Measurements from ENCODE around the gene KANK4.

Gene KANK4

GRCh38 chr1:62314454-62315350 is 4.5 kb downstream of the KANK4 start:
- no peaks in the 10 kb centered on the region for H3K9me3 ChIP-seq (replicated peaks; ENCODE audit: low read length)

DNA sequence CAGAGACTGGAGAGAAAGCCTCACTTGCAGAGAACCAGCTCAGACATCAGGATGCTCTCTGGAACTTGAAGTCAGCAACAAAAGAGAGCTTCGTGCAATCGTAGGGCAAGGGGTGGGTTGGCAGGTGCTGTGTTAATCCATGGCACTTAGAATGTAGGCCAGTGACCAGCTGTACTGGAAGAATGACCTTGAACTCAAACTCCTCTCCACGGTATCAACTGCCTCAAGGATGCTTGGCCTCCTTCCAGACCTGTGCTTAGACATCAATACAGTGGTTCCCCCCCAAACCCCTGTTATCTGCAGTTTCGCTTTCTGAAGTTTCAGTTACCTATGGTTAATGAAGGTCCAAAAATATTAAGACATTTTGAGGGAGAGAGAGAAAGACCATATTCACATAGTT is 6.5 kb downstream of the KANK4 start:
- no peak overlapping the region for H3K9ac ChIP-seq (ENCODE audit: low read depth, low read length)
- H3K27me3 ChIP-seq (ENCODE audit: control insufficient read depth, insufficient read depth, low read length) = peaks cover 45% of the 10 kb centered on the region
- no peaks in the 10 kb centered on the region for H3K4me1 ChIP-seq (ENCODE audit: control insufficient read depth, insufficient read depth, low read length)
- no peaks in the 10 kb centered on the region for H3K36me3 ChIP-seq (ENCODE audit: insufficient read depth, low read length)
- H3K9me3 ChIP-seq (replicated peaks; ENCODE audit: low read length) = no peaks in the 10 kb centered on the region
- H3K4me2 ChIP-seq (ENCODE audit: low read length) = no peak overlapping the region
- H3K4me3 ChIP-seq (ENCODE audit: low read length) = no peak overlapping the region

More at GRCh38 chr1:62314454-62315350, 4.5 kb downstream of the KANK4 start:
- Histone ChIP-seq H3K9ac (ENCODE audit: low read depth, low read length) (no peak overlapping the region), H3K4me2 (ENCODE audit: low read length) (no peak overlapping the region), H3K4me1 (ENCODE audit: control insufficient read depth, insufficient read depth, low read length) (no peaks in the 10 kb centered on the region), H3K27me3 (ENCODE audit: control insufficient read depth, insufficient read depth, low read length) (peaks cover 53% of the 10 kb centered on the region), H3K36me3 (ENCODE audit: insufficient read depth, low read length) (no peaks in the 10 kb centered on the region), H3K4me3 (ENCODE audit: low read length) (no peak overlapping the region)

GRCh38 chr1:62311473-62311943 is 7.7 kb downstream of the KANK4 start:
- Histone ChIP-seq H3K36me3 (ENCODE audit: insufficient read depth, low read length) (no peaks in the 10 kb centered on the region), H3K4me1 (ENCODE audit: control insufficient read depth, insufficient read depth, low read length) (no peaks in the 10 kb centered on the region), H3K9ac (ENCODE audit: low read depth, low read length) (no peak overlapping the region), H3K27me3 (ENCODE audit: control insufficient read depth, insufficient read depth, low read length) (peaks cover 34% of the 10 kb centered on the region), H3K4me2 (ENCODE audit: low read length) (no peak overlapping the region), H3K4me3 (ENCODE audit: low read length) (no peak overlapping the region), H3K9me3 (replicated peaks; ENCODE audit: low read length) (no peaks in the 10 kb centered on the region)

GRCh38 chr1:62309906-62310305 is 9.3 kb downstream of the KANK4 start:
- no peaks in the 10 kb centered on the region for H3K36me3 ChIP-seq (ENCODE audit: insufficient read depth, low read length)
- H3K9me3 ChIP-seq (replicated peaks; ENCODE audit: low read length) = no peaks in the 10 kb centered on the region
- no peak overlapping the region for H3K9ac ChIP-seq (ENCODE audit: low read depth, low read length)
- H3K27me3 ChIP-seq (ENCODE audit: control insufficient read depth, insufficient read depth, low read length) = peaks cover 28% of the 10 kb centered on the region
- no peak overlapping the region for H3K4me2 ChIP-seq (ENCODE audit: low read length)
- no peaks in the 10 kb centered on the region for H3K4me1 ChIP-seq (ENCODE audit: control insufficient read depth, insufficient read depth, low read length)
- no peak overlapping the region for H3K4me3 ChIP-seq (ENCODE audit: low read length)

GRCh38 chr1:62308606-62309005 is 10.6 kb downstream of the KANK4 start:
- Histone ChIP-seq H3K27me3 (ENCODE audit: control insufficient read depth, insufficient read depth, low read length) (peaks cover 31% of the 10 kb centered on the region), H3K4me3 (ENCODE audit: low read length) (no peak overlapping the region), H3K36me3 (ENCODE audit: insufficient read depth, low read length) (no peaks in the 10 kb centered on the region), H3K4me1 (ENCODE audit: control insufficient read depth, insufficient read depth, low read length) (no peaks in the 10 kb centered on the region), H3K9ac (ENCODE audit: low read depth, low read length) (no peak overlapping the region), H3K4me2 (ENCODE audit: low read length) (no peak overlapping the region), H3K9me3 (replicated peaks; ENCODE audit: low read length) (no peaks in the 10 kb centered on the region)

DNA sequence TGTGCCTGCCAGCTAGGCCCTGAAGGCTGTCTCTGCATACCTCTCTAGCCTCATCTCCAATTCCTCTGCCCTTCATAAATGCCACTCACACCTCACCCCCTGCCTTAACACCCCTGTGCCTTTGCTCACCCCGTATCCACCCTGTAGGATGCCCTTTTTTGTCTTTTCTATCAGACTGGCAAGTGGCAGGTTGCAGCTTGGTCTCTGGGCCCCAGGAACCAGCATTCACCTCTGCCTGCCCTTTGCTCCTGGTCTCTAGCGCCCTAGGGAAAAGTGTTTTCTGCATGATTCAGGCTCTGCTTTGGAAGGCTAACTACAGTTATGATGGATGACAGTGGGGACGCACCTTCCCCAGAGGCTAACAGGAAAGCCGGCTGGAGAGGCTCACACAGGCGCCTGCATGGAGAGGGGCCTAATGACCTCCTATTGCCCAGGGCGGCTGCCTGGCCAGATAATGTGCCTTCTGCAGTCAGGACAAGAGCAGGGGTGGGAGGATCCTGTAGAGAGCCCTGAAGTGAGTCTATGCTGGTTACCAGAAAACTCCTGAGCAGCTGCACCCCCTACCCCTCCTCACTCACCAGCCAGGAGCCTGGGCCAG is 11.2 kb downstream of the KANK4 start:
- Histone ChIP-seq H3K27me3 (ENCODE audit: control insufficient read depth, insufficient read depth, low read length) (peaks cover 33% of the 10 kb centered on the region), H3K4me1 (ENCODE audit: control insufficient read depth, insufficient read depth, low read length) (no peaks in the 10 kb centered on the region), H3K9ac (ENCODE audit: low read depth, low read length) (no peak overlapping the region), H3K36me3 (ENCODE audit: insufficient read depth, low read length) (no peaks in the 10 kb centered on the region), H3K9me3 (replicated peaks; ENCODE audit: low read length) (no peaks in the 10 kb centered on the region), H3K4me3 (ENCODE audit: low read length) (no peak overlapping the region), H3K4me2 (ENCODE audit: low read length) (no peak overlapping the region)

GRCh38 chr1:62307446-62307845 is 11.8 kb downstream of the KANK4 start:
- H3K4me3 ChIP-seq (ENCODE audit: low read length) = no peak overlapping the region
- H3K9me3 ChIP-seq (replicated peaks; ENCODE audit: low read length) = no peaks in the 10 kb centered on the region
- H3K4me2 ChIP-seq (ENCODE audit: low read length) = no peak overlapping the region
- no peaks in the 10 kb centered on the region for H3K4me1 ChIP-seq (ENCODE audit: control insufficient read depth, insufficient read depth, low read length)
- no peaks in the 10 kb centered on the region for H3K36me3 ChIP-seq (ENCODE audit: insufficient read depth, low read length)
- H3K9ac ChIP-seq (ENCODE audit: low read depth, low read length) = no peak overlapping the region
- peaks cover 36% of the 10 kb centered on the region for H3K27me3 ChIP-seq (ENCODE audit: control insufficient read depth, insufficient read depth, low read length)

GRCh38 chr1:62306065-62306464 is 13.2 kb downstream of the KANK4 start:
- Histone ChIP-seq H3K4me2 (ENCODE audit: low read length) (no peak overlapping the region), H3K9me3 (replicated peaks; ENCODE audit: low read length) (no peaks in the 10 kb centered on the region), H3K4me3 (ENCODE audit: low read length) (no peak overlapping the region), H3K9ac (ENCODE audit: low read depth, low read length) (no peak overlapping the region), H3K36me3 (ENCODE audit: insufficient read depth, low read length) (no peaks in the 10 kb centered on the region), H3K4me1 (ENCODE audit: control insufficient read depth, insufficient read depth, low read length) (no peaks in the 10 kb centered on the region), H3K27me3 (ENCODE audit: control insufficient read depth, insufficient read depth, low read length) (peaks cover 45% of the 10 kb centered on the region)

- Histone ChIP-seq H3K4me1 (ENCODE audit: control insufficient read depth, insufficient read depth, low read length) (peaks cover 2% of the 10 kb centered on the region), H3K36me3 (ENCODE audit: insufficient read depth, low read length) (no peaks in the 10 kb centered on the region), H3K4me2 (ENCODE audit: low read length) (no peak overlapping the region), H3K4me3 (ENCODE audit: low read length) (no peak overlapping the region), H3K9ac (ENCODE audit: low read depth, low read length) (no peak overlapping the region), H3K9me3 (replicated peaks; ENCODE audit: low read length) (no peaks in the 10 kb centered on the region), H3K27me3 (ENCODE audit: control insufficient read depth, insufficient read depth, low read length) (peaks cover 35% of the 10 kb centered on the region)
Measured at GRCh38 chr1:62304975-62305374, 14.3 kb downstream of the KANK4 start.

DNA sequence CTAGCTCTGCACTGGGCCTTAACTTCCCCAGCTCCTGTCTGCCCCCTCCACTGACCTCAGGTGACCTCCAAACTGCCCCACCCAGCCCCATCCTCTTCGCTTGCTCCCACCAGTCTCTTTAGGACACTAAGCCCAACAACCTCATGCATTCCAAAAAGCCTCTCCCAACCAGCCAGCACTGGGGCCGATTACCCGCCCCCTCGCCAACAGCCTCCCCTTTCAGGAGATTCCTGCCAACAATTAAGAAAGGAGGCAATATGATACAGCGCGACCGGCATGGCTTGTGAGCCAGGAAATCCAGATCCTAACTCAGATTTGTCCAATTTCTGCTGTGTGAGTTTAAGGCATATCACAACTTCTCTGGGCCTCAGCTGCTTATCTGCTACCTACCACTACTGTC is 14.7 kb downstream of the KANK4 start:
- Histone ChIP-seq H3K27me3 (ENCODE audit: control insufficient read depth, insufficient read depth, low read length) (peaks cover 31% of the 10 kb centered on the region), H3K4me3 (ENCODE audit: low read length) (no peak overlapping the region), H3K4me2 (ENCODE audit: low read length) (no peak overlapping the region), H3K9ac (ENCODE audit: low read depth, low read length) (no peak overlapping the region), H3K36me3 (ENCODE audit: insufficient read depth, low read length) (no peaks in the 10 kb centered on the region), H3K9me3 (replicated peaks; ENCODE audit: low read length) (no peaks in the 10 kb centered on the region), H3K4me1 (ENCODE audit: control insufficient read depth, insufficient read depth, low read length) (peaks cover 6% of the 10 kb centered on the region)

DNA sequence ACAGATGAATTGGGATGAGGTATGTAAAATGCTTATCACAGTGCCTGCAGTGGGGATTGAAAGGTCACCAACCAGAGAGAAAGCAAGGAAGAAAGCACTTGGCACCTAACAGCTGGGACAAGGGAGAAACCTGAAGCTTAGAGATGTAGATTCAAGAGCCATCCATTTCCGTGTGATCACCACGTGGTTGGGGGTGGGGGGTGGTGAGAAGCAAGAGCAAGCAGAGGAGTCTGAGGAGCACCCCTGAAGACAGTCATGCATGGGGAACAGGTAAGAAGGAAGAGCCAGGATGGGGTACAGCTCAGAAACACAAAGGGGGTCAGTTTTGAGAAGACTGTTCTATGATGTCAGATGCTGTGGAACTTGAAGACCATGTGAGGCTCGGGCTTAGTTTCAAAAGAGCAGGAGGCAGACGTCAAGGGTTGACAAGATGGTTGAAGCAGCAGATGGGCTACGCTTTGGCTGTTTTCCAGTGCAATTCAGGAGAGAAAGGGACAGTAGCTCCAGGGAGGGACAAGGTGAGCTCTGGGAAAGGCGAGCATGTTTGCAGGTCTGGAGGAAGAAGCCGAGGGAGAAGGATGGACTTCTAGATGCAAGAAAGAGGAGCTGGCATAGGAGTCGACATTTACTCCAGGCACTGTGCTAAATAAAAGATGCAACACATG is 17.4 kb downstream of the KANK4 start:
- H3K9me3 ChIP-seq (replicated peaks; ENCODE audit: low read length) = no peaks in the 10 kb centered on the region
- no peaks in the 10 kb centered on the region for H3K36me3 ChIP-seq (ENCODE audit: insufficient read depth, low read length)
- no peak overlapping the region for H3K9ac ChIP-seq (ENCODE audit: low read depth, low read length)
- no peak overlapping the region for H3K4me3 ChIP-seq (ENCODE audit: low read length)
- peaks cover 21% of the 10 kb centered on the region for H3K27me3 ChIP-seq (ENCODE audit: control insufficient read depth, insufficient read depth, low read length)
- H3K4me2 ChIP-seq (ENCODE audit: low read length) = no peak overlapping the region
- peaks cover 9% of the 10 kb centered on the region for H3K4me1 ChIP-seq (ENCODE audit: control insufficient read depth, insufficient read depth, low read length)
